SK-N-SH (cell line): ENCODE data around the gene PLEKHA4. TPM values are rescaled to one million over a fixed set of nuclear protein-coding genes. Genes with fewer than 3 reads are reported as not detected.
A peak's percentile ranks its signal among the peaks of the same experiment; 100 is the strongest.

Source experiments
- CTCF ChIA-PET: fragments of 300-600, 350-600 bp; formaldehyde crosslinking; extraction: SDS; loops from one replicate; lab custom pipeline; 2021; lab: Yijun Ruan, JAX
- POLR2A ChIA-PET: fragments of 350-600 bp; sonication (Branson Sonifier 250); formaldehyde crosslinking; extraction: SDS; loops from one replicate; lab custom pipeline; 2020; ENCODE audit warnings: antibody characterized with exemption, inconsistent platforms; lab: Yijun Ruan, JAX
- DNase-seq: peaks from one replicate; pipeline ENCODE4 v3.0.0; 2012
- H2AFZ ChIP-seq: fragments of 200-600 bp; sonication (generic); 2 replicates; pipeline ENCODE4 v1.8.1; 2016; ENCODE audit warnings: antibody characterized with exemption, mild to moderate bottlenecking, low read depth
- H3F3A ChIP-seq: fragments of 200-600 bp; sonication (generic); replicated peaks from 2 replicates; pipeline ENCODE3; 2016; ENCODE audit warnings: antibody characterized with exemption, mild to moderate bottlenecking; ENCODE audit not compliant: insufficient read depth
- H3K27ac ChIP-seq, 2 experiments: fragments of 200-500 bp in 1 of 2; fragments of 200-600 bp in 1 of 2; sonication (Bioruptor generic) in 1 of 2; sonication (generic), shearing (Covaris generic) in 1 of 2; 2 replicates each; pipeline versions ENCODE4 v1.5.1 to v1.6.1; 2014 to 2016; ENCODE audit warnings: low read depth in 2 of 2, inconsistent platforms in 1 of 2, low read length in 1 of 2, mild to moderate bottlenecking in 1 of 2, mixed read lengths in 1 of 2
- H3K27me3 ChIP-seq: fragments of 200-600 bp; sonication (generic), shearing (Covaris generic); 2 replicates; pipeline ENCODE4 v1.6.1; 2016; ENCODE audit warnings: mixed run types; ENCODE audit not compliant: insufficient read depth
- H3K36me3 ChIP-seq, 2 experiments: fragments of 200-500 bp in 1 of 2; fragments of 200-600 bp in 1 of 2; sonication (Bioruptor generic) in 1 of 2; sonication (generic) in 1 of 2; replicated peaks in 1 of 2; 2 replicates each; pipeline versions ENCODE3 to v1.5.1; 2014 to 2016; ENCODE audit warnings: low read length in 1 of 2, mild to moderate bottlenecking in 1 of 2; ENCODE audit not compliant: insufficient read depth in 2 of 2, control insufficient read depth in 1 of 2
- H3K4me1 ChIP-seq, 2 experiments: fragments of 200-500 bp in 1 of 2; fragments of 200-600 bp in 1 of 2; sonication (Bioruptor generic) in 1 of 2; sonication (generic), shearing (Covaris generic) in 1 of 2; 2 replicates each; pipeline versions ENCODE4 v1.5.1 to v1.6.1; 2014 to 2016; ENCODE audit warnings: low read depth in 1 of 2, low read length in 1 of 2, mixed run types in 1 of 2; ENCODE audit not compliant: insufficient read depth in 2 of 2, control insufficient read depth in 1 of 2
- H3K4me2 ChIP-seq: fragments of 200-600 bp; sonication (generic), shearing (Covaris generic); 2 replicates; pipeline ENCODE4 v1.6.1; 2017; ENCODE audit warnings: mixed run types
- H3K4me3 ChIP-seq, 2 experiments: fragments of 200-500 bp in 1 of 2; fragments of 200-600 bp in 1 of 2; sonication (Bioruptor generic) in 1 of 2; sonication (generic), shearing (Covaris generic) in 1 of 2; 2 replicates each; pipeline versions ENCODE4 v1.5.1 to v1.8.1; 2014 to 2016; ENCODE audit warnings: low read depth in 2 of 2, inconsistent platforms in 1 of 2, low read length in 1 of 2, mild to moderate bottlenecking in 1 of 2, mixed read lengths in 1 of 2, moderate library complexity in 1 of 2
- H3K79me2 ChIP-seq: fragments of 200-600 bp; sonication (generic); 2 replicates; pipeline ENCODE4 v1.8.1; 2017; ENCODE audit warnings: mild to moderate bottlenecking; ENCODE audit not compliant: insufficient read depth
- H3K9ac ChIP-seq: fragments of 200-600 bp; sonication (generic); 2 replicates; pipeline ENCODE4 v1.6.1; 2017; ENCODE audit warnings: mixed run types
- H3K9me2 ChIP-seq: fragments of 200-600 bp; sonication (generic); 2 replicates; pipeline ENCODE4 v1.6.1; 2017; ENCODE audit warnings: mixed run types
- H3K9me3 ChIP-seq: fragments of 200-600 bp; sonication (generic); 2 replicates; pipeline ENCODE4 v1.6.1; 2017; ENCODE audit warnings: mixed run types, mild to moderate bottlenecking, moderate library complexity
- H4K20me1 ChIP-seq: fragments of 200-600 bp; sonication (generic); 2 replicates; pipeline ENCODE4 v1.6.1; 2017; ENCODE audit warnings: mild to moderate bottlenecking, mixed run types; ENCODE audit not compliant: insufficient read depth
- CHD2 ChIP-seq: fragments of 150-350 bp; IDR thresholded peaks from 2 replicates; pipeline ENCODE4 v1.6.1; 2018; ENCODE audit warnings: low read length; ENCODE audit not compliant: partially characterized antibody
- EZH2phosphoT487 ChIP-seq: fragments of 200-600 bp; sonication (generic); IDR thresholded peaks from 2 replicates; pipeline ENCODE4 v1.6.1; 2017; ENCODE audit warnings: low read depth, mixed run types, mild to moderate bottlenecking, antibody characterized with exemption, moderate library complexity, borderline replicate concordance
- FOSL2 ChIP-seq: IDR thresholded peaks from 2 replicates; pipeline ENCODE4 v1.4.0; 2012; ENCODE audit warnings: low read depth, mild to moderate bottlenecking, moderate library complexity, borderline replicate concordance
- FOXJ3 ChIP-seq: sonication (generic); formaldehyde crosslinking; IDR thresholded peaks from 2 replicates; pipeline ENCODE4 v1.5.1; 2020; ENCODE audit warnings: mild to moderate bottlenecking, missing genetic modification reagents
- MXI1 ChIP-seq: IDR thresholded peaks from 2 replicates; pipeline ENCODE4 v1.6.1; 2012; ENCODE audit warnings: mild to moderate bottlenecking, low read depth, low read length, improper control_type of control experiment
- NFIC ChIP-seq: IDR thresholded peaks from 2 replicates; pipeline ENCODE4 v1.4.0; 2012; ENCODE audit warnings: borderline replicate concordance
- POLR2AphosphoS5 ChIP-seq: IDR thresholded peaks from 2 replicates; pipeline ENCODE4 v1.6.1; 2012; ENCODE audit warnings: low read depth, low read length
- RAD21 ChIP-seq: IDR thresholded peaks from 2 replicates; pipeline ENCODE4 v1.6.1; 2012; ENCODE audit warnings: mild to moderate bottlenecking, low read length
- RXRA ChIP-seq: IDR thresholded peaks from 2 replicates; pipeline ENCODE4 v1.4.0; 2012; ENCODE audit warnings: low read depth, mild to moderate bottlenecking, borderline replicate concordance
- SIN3A ChIP-seq: IDR thresholded peaks from 2 replicates; pipeline ENCODE4 v1.6.1; 2012; ENCODE audit warnings: low read depth, mild to moderate bottlenecking, low read length, moderate library complexity, borderline replicate concordance
- SMC3 ChIP-seq: IDR thresholded peaks from 2 replicates; pipeline ENCODE4 v1.6.1; 2012; ENCODE audit warnings: low read depth, low read length, improper control_type of control experiment
- WGBS: methylation state at CpG from one replicate; pipeline ENCODE4 v1.1.6; 2017; ENCODE audit warnings: low lambda C conversion rate; 5-methylcytosine and 5-hydroxymethylcytosine counted together
- polyA plus RNA-seq, 3 experiments: library from polyadenylated mRNA; depleted of rRNA; stranded (reverse); fragments of >200 nt; gene quantifications; 2 replicates each; pipeline ENCODE4 v1.2.3, GENCODE V29; 2012
- TF ChIP-seq, protein P1 (sequence below): IDR thresholded peaks from 2 replicates; pipeline ENCODE4 v1.4.0; 2012; ENCODE audit warnings: low read depth
- TF ChIP-seq, protein P2 (sequence below): IDR thresholded peaks from 2 replicates; pipeline ENCODE4 v1.4.0; 2012; ENCODE audit warnings: low read depth, borderline replicate concordance
- TF ChIP-seq, protein P3 (sequence below): fragments of 150-350 bp; IDR thresholded peaks from 2 replicates; pipeline ENCODE4 v1.6.1; 2016; ENCODE audit warnings: mild to moderate bottlenecking, low read depth, low read length
- TF ChIP-seq, protein P4 (sequence below): fragments of 150-350 bp; IDR thresholded peaks from 2 replicates; pipeline ENCODE4 v1.6.1; 2017; ENCODE audit warnings: antibody characterized with exemption, low read length, low read depth, borderline replicate concordance

PLEKHA4 gene
- polyA plus RNA-seq, 1 of the 3 experiments (the other 2 are of a cell fraction) = 5.6 TPM

DNA sequence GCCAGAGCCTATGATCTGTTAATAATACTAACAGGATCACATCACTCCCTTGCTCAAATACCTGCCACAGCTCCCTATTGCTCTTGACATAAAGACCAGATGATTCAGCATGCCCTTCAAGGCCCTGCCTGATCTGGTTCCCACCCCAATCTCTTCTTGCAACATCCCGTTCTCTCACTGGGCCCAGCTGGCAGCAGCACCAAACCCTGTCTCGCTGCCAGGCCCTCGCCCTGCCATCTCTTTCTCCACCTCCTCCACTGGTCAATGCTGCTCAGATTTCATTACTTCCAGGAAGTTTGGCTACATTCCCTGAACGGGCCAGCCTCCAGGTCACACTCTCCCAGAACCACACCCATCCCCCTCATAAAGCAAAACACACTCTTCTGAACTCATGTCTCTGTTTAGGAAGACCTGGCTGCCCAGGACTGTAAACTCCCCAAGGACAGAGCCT lies 49.0 kb downstream of the PLEKHA4 start:
- POLR2A ChIA-PET = no interaction called here
- no peak for TF ChIP-seq SMC3
- 0 out of 2 replicates have a peak, but pooled peaks have one; percentile 27 for TF ChIP-seq SIN3A
- CTCF ChIA-PET = interaction anchor here (0.8 to 0.9 kb wide), 2 partner anchors 23 to 32 kb away, joined by 3 to 4 read pairs; no protein-coding TSS in a partner anchor
- H3K4me3 ChIP-seq = no peak overlapping the region
- WGBS = 21% methylated on average over 4 of the region's 4 CpGs
- H3K9me2 ChIP-seq = no peaks in the 10 kb centered on the region
- no peak overlapping the region for H3K27ac ChIP-seq
- H3K4me1 ChIP-seq = no peaks in the 10 kb centered on the region; a peak in 1 of 4 replicates
- no peaks in the 10 kb centered on the region for H3K27me3 ChIP-seq
- no peak overlapping the region for H2AFZ ChIP-seq
- DNase-seq = no peak
- H4K20me1 ChIP-seq = no peaks in the 10 kb centered on the region
- H3K4me2 ChIP-seq = no peak overlapping the region
- no peaks in the 10 kb centered on the region for H3K9me3 ChIP-seq
- no peaks in the 10 kb centered on the region for H3K79me2 ChIP-seq
- no peaks in the 10 kb centered on the region for H3K36me3 ChIP-seq
- H3K9ac ChIP-seq = no peak overlapping the region
- H3F3A ChIP-seq = no peaks in the 10 kb centered on the region

DNA sequence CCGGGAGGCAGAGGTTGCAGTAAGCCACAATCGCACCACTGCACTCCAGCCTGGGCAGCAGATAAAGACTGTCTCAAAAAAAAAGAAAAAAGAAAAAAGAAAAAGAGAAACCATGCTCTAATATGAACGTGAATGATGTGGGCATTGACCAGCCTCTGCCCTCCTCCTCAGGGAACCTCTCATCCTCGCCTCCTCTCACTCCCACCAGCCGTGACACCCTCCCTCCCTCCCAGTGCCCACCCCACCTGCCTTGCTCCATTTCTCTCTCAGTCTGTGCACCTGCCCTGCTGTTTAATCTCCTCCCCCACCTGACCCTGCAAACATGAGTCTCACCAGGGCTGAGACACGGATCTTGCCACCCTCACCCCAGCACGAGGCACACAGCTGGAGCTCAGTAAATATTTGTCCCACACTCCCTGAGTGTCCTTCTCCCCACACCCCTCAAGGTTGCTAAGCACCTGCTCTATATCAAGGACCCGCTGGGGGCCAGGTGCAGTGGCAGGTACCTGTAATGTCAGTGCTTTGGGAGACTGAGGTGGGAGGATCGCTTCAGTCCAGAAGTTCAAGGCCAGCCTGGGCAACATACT lies 50.1 kb downstream of the PLEKHA4 start:
- Histone ChIP-seq H3K9me2 (no peaks in the 10 kb centered on the region), H3K27ac (no peak overlapping the region), H3F3A (no peaks in the 10 kb centered on the region), H3K9ac (no peak overlapping the region), H2AFZ (no peak overlapping the region), H3K9me3 (no peaks in the 10 kb centered on the region), H3K36me3 (no peaks in the 10 kb centered on the region), H3K4me2 (no peak overlapping the region), H3K27me3 (no peaks in the 10 kb centered on the region), H3K79me2 (no peaks in the 10 kb centered on the region), H3K4me1 (no peaks in the 10 kb centered on the region; a peak in 1 of 4 replicates), H3K4me3 (no peak overlapping the region), H4K20me1 (no peaks in the 10 kb centered on the region)
- ChIA-PET POLR2A (no interaction called here), CTCF (interaction anchor here (1.8 kb wide), 1 partner anchor 23 kb away, joined by 5 read pairs; no protein-coding TSS in a partner anchor)
- DNase-seq = no peak
- TF ChIP-seq, protein P1, sequence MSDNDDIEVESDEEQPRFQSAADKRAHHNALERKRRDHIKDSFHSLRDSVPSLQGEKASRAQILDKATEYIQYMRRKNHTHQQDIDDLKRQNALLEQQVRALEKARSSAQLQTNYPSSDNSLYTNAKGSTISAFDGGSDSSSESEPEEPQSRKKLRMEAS = no peak
- TF ChIP-seq MXI1 = no peak
- TF ChIP-seq NFIC = no peak
- TF ChIP-seq RXRA = no peak
- TF ChIP-seq, protein P2, sequence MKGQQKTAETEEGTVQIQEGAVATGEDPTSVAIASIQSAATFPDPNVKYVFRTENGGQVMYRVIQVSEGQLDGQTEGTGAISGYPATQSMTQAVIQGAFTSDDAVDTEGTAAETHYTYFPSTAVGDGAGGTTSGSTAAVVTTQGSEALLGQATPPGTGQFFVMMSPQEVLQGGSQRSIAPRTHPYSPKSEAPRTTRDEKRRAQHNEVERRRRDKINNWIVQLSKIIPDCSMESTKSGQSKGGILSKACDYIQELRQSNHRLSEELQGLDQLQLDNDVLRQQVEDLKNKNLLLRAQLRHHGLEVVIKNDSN = no peak
- no peak for TF ChIP-seq RAD21
- TF ChIP-seq SMC3 = no peak
- TF ChIP-seq FOSL2 = no peak
- TF ChIP-seq CHD2 = no peak
- no peak for TF ChIP-seq POLR2AphosphoS5
- TF ChIP-seq, protein P3, sequence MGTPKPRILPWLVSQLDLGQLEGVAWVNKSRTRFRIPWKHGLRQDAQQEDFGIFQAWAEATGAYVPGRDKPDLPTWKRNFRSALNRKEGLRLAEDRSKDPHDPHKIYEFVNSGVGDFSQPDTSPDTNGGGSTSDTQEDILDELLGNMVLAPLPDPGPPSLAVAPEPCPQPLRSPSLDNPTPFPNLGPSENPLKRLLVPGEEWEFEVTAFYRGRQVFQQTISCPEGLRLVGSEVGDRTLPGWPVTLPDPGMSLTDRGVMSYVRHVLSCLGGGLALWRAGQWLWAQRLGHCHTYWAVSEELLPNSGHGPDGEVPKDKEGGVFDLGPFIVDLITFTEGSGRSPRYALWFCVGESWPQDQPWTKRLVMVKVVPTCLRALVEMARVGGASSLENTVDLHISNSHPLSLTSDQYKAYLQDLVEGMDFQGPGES = no peak
- TF ChIP-seq, protein P4, sequence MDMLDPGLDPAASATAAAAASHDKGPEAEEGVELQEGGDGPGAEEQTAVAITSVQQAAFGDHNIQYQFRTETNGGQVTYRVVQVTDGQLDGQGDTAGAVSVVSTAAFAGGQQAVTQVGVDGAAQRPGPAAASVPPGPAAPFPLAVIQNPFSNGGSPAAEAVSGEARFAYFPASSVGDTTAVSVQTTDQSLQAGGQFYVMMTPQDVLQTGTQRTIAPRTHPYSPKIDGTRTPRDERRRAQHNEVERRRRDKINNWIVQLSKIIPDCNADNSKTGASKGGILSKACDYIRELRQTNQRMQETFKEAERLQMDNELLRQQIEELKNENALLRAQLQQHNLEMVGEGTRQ = no peak
- TF ChIP-seq EZH2phosphoT487 = no peak
- TF ChIP-seq FOXJ3 (CRISPR knock-in tag) = no peak
- WGBS = 84% methylated on average over 9 of the region's 9 CpGs
